Muscle layer of colon (tissue), 2 donors: ENCODE measurements around the gene OTOG.

Experiments used
- H3K27ac ChIP-seq: one replicate; pipeline ENCODE4 v1.7.0; 2013; ENCODE audit warnings: low read depth, mild to moderate bottlenecking, low read length, moderate library complexity
- H3K27me3 ChIP-seq, 2 donors: one replicate each; pipeline ENCODE4 v1.7.0; 2013; ENCODE audit warnings: low read length in 2 of 2, mild to moderate bottlenecking in 2 of 2; ENCODE audit not compliant: insufficient read depth in 2 of 2, control insufficient read depth in 1 of 2
- H3K36me3 ChIP-seq: one replicate; pipeline ENCODE4 v1.7.0; 2013; ENCODE audit warnings: mild to moderate bottlenecking, low read length; ENCODE audit not compliant: insufficient read depth
- H3K4me1 ChIP-seq: one replicate; pipeline ENCODE4 v1.7.0; 2013; ENCODE audit warnings: mild to moderate bottlenecking, low read length; ENCODE audit not compliant: insufficient read depth
- H3K4me3 ChIP-seq, 2 donors: one replicate each; pipeline ENCODE4 v1.7.0; 2013; ENCODE audit warnings: low read length in 2 of 2, low read depth in 1 of 2, mild to moderate bottlenecking in 1 of 2, moderate library complexity in 1 of 2
- H3K9ac ChIP-seq: one replicate; pipeline ENCODE4 v1.7.0; 2013; ENCODE audit warnings: low read length
- H3K9me3 ChIP-seq: one replicate; pipeline ENCODE4 v1.7.0; 2013; ENCODE audit warnings: mild to moderate bottlenecking, low read length
- donor health status: abdominal sarcoma.
- donor health status: Adenocarcinoma of cecum.

Gene OTOG

GRCh38 chr11:17531636-17532113 lies 15.4 kb upstream of the OTOG start:
- H3K9ac ChIP-seq, result no peak overlapping the region
- H3K27ac ChIP-seq, result no peak overlapping the region
- H3K4me1 ChIP-seq, result no peaks in the 10 kb centered on the region
- no peak overlapping the region for H3K4me3 ChIP-seq
- no peaks in the 10 kb centered on the region for H3K36me3 ChIP-seq
- no peaks in the 10 kb centered on the region for H3K9me3 ChIP-seq
- H3K27me3 ChIP-seq, result no peaks in the 10 kb centered on the region

GRCh38 chr11:17532784-17533183 lies 14.3 kb upstream of the OTOG start:
- H3K9ac ChIP-seq, result no peak overlapping the region

GRCh38 chr11:17533341-17533740 lies 13.7 kb upstream of the OTOG start:
- H3K36me3 ChIP-seq, result no peaks in the 10 kb centered on the region
- no peaks in the 10 kb centered on the region for H3K27me3 ChIP-seq
- no peak overlapping the region for H3K4me3 ChIP-seq
- H3K9ac ChIP-seq, result no peak overlapping the region
- no peaks in the 10 kb centered on the region for H3K9me3 ChIP-seq
- H3K27ac ChIP-seq, result no peak overlapping the region
- no peaks in the 10 kb centered on the region for H3K4me1 ChIP-seq

More at GRCh38 chr11:17532784-17533183, 14.3 kb upstream of the OTOG start:
- no peak overlapping the region for H3K4me3 ChIP-seq
- H3K9me3 ChIP-seq, result no peaks in the 10 kb centered on the region
- no peaks in the 10 kb centered on the region for H3K4me1 ChIP-seq
- H3K27ac ChIP-seq, result no peak overlapping the region
- no peaks in the 10 kb centered on the region for H3K36me3 ChIP-seq
- H3K27me3 ChIP-seq, result no peaks in the 10 kb centered on the region

- Histone ChIP-seq H3K4me3 (no peak overlapping the region), H3K4me1 (no peaks in the 10 kb centered on the region), H3K9me3 (no peaks in the 10 kb centered on the region), H3K27ac (no peak overlapping the region), H3K36me3 (no peaks in the 10 kb centered on the region), H3K27me3 (no peaks in the 10 kb centered on the region), H3K9ac (no peak overlapping the region)
These were observed 13.2 kb upstream of the OTOG start for GRCh38 chr11:17533778-17534415.

- Histone ChIP-seq H3K4me3 (no peak overlapping the region), H3K9me3 (no peaks in the 10 kb centered on the region), H3K27ac (no peak overlapping the region), H3K36me3 (no peaks in the 10 kb centered on the region), H3K9ac (no peak overlapping the region), H3K27me3 (no peaks in the 10 kb centered on the region), H3K4me1 (no peaks in the 10 kb centered on the region)
These were observed 11.6 kb upstream of the OTOG start for GRCh38 chr11:17535488-17535887.

- no peak overlapping the region for H3K9ac ChIP-seq
- no peaks in the 10 kb centered on the region for H3K27me3 ChIP-seq
- H3K36me3 ChIP-seq, result no peaks in the 10 kb centered on the region
- H3K4me3 ChIP-seq, result no peak overlapping the region
- H3K4me1 ChIP-seq, result no peaks in the 10 kb centered on the region
- H3K9me3 ChIP-seq, result no peaks in the 10 kb centered on the region
- H3K27ac ChIP-seq, result no peak overlapping the region
These were observed 9.8 kb upstream of the OTOG start for GRCh38 chr11:17537261-17537660.

GRCh38 chr11:17538054-17538453 lies 9.0 kb upstream of the OTOG start:
- no peaks in the 10 kb centered on the region for H3K4me1 ChIP-seq
- H3K4me3 ChIP-seq, result no peak overlapping the region
- no peaks in the 10 kb centered on the region for H3K27me3 ChIP-seq
- no peak overlapping the region for H3K27ac ChIP-seq
- no peaks in the 10 kb centered on the region for H3K9me3 ChIP-seq
- H3K36me3 ChIP-seq, result no peaks in the 10 kb centered on the region
- no peak overlapping the region for H3K9ac ChIP-seq

- Histone ChIP-seq H3K4me1 (no peaks in the 10 kb centered on the region), H3K27me3 (no peaks in the 10 kb centered on the region), H3K4me3 (no peak overlapping the region), H3K36me3 (no peaks in the 10 kb centered on the region), H3K9ac (no peak overlapping the region), H3K9me3 (no peaks in the 10 kb centered on the region), H3K27ac (no peak overlapping the region)
These were observed 8.3 kb upstream of the OTOG start for GRCh38 chr11:17538731-17539130.

GRCh38 chr11:17540807-17541206 lies 6.3 kb upstream of the OTOG start:
- Histone ChIP-seq H3K9me3 (no peaks in the 10 kb centered on the region), H3K27ac (no peak overlapping the region), H3K9ac (no peak overlapping the region), H3K36me3 (no peaks in the 10 kb centered on the region), H3K4me3 (no peak overlapping the region), H3K4me1 (no peaks in the 10 kb centered on the region), H3K27me3 (peaks cover 0 to 7% of the 10 kb centered on the region in 2 donors)

GRCh38 chr11:17541330-17541885 lies 5.7 kb upstream of the OTOG start:
- no peaks in the 10 kb centered on the region for H3K36me3 ChIP-seq
- H3K4me3 ChIP-seq, result no peak overlapping the region
- peaks cover 0 to 7% of the 10 kb centered on the region in 2 donors for H3K27me3 ChIP-seq
- H3K9me3 ChIP-seq, result no peaks in the 10 kb centered on the region
- no peak overlapping the region for H3K27ac ChIP-seq
- no peak overlapping the region for H3K9ac ChIP-seq
- H3K4me1 ChIP-seq, result no peaks in the 10 kb centered on the region

- no peak overlapping the region for H3K9ac ChIP-seq
- no peak overlapping the region for H3K27ac ChIP-seq
- no peaks in the 10 kb centered on the region for H3K36me3 ChIP-seq
- no peaks in the 10 kb centered on the region for H3K9me3 ChIP-seq
- H3K4me1 ChIP-seq, result no peaks in the 10 kb centered on the region
- H3K4me3 ChIP-seq, result no peak overlapping the region
- peaks cover 0 to 15% of the 10 kb centered on the region in 2 donors for H3K27me3 ChIP-seq
These were observed 4.8 kb upstream of the OTOG start for GRCh38 chr11:17542249-17542648.

GRCh38 chr11:17543041-17543440 lies 4.0 kb upstream of the OTOG start:
- Histone ChIP-seq H3K4me3 (no peak overlapping the region), H3K9ac (no peak overlapping the region), H3K9me3 (no peaks in the 10 kb centered on the region), H3K27ac (no peak overlapping the region), H3K4me1 (no peaks in the 10 kb centered on the region), H3K36me3 (no peaks in the 10 kb centered on the region), H3K27me3 (peaks cover 0 to 23% of the 10 kb centered on the region in 2 donors)
